ENCODE data around the gene MYO1D.
"Not testable (repeated sequence)": the region's sequence is repeated elsewhere in the genome, so short reads cannot be mapped to it uniquely, and the experiment has no call there.

Gene MYO1D

GRCh38 chr17:32648450-32648849, 228.5 kb downstream of the MYO1D start:
- peaks cover 18 to 20% of the 10 kb centered on the region in 2 donors for H3K9me3 Mint-ChIP-seq

GRCh38 chr17:32646941-32647340, 230.0 kb downstream of the MYO1D start:
- Mint-ChIP-seq H3K27me3 (no peaks in the 10 kb centered on the region), H3K4me1 (no peaks in the 10 kb centered on the region), H3K27ac (no peak overlapping the region), H3K9me3 (peaks cover 18 to 20% of the 10 kb centered on the region in 2 donors), H3K4me3 (no peak overlapping the region)
- DNase-seq (no peak), ATAC-seq (no peak)

More at GRCh38 chr17:32648450-32648849, 228.5 kb downstream of the MYO1D start:
- no peaks in the 10 kb centered on the region for H3K4me1 Mint-ChIP-seq
- no peak overlapping the region for H3K4me3 Mint-ChIP-seq
- H3K27me3 Mint-ChIP-seq, result no peaks in the 10 kb centered on the region
- DNase-seq, result no peak
- H3K27ac Mint-ChIP-seq, result no peak overlapping the region
- no peak for ATAC-seq

GRCh38 chr17:32641514-32641913, 235.4 kb downstream of the MYO1D start:
- H3K4me1 Mint-ChIP-seq, H3K9me3 Mint-ChIP-seq, H3K27me3 Mint-ChIP-seq, H3K4me3 Mint-ChIP-seq, ATAC-seq, DNase-seq, H3K27ac Mint-ChIP-seq: not testable (repeated sequence)

GRCh38 chr17:32636598-32637218, 240.2 kb downstream of the MYO1D start:
- DNase-seq (no peak), ATAC-seq (no peak)
- Mint-ChIP-seq H3K4me3 (no peak overlapping the region), H3K27ac (peak overlapping the region in 1 of 2 donors; percentile 16), H3K27me3 (no peaks in the 10 kb centered on the region), H3K4me1 (no peaks in the 10 kb centered on the region), H3K9me3 (peaks cover 0 to 4% of the 10 kb centered on the region in 2 donors)

- H3K27ac Mint-ChIP-seq, result no peak overlapping the region
Measured at GRCh38 chr17:32634167-32634566, 242.8 kb downstream of the MYO1D start.

GRCh38 chr17:32631341-32632096, 245.4 kb downstream of the MYO1D start:
- no peaks in the 10 kb centered on the region for H3K4me1 Mint-ChIP-seq
- H3K27me3 Mint-ChIP-seq, result no peaks in the 10 kb centered on the region
- no peaks in the 10 kb centered on the region for H3K9me3 Mint-ChIP-seq
- DNase-seq (no peak), ATAC-seq (no peak)
- H3K4me3 Mint-ChIP-seq, result no peak overlapping the region
- no peak overlapping the region for H3K27ac Mint-ChIP-seq

More at GRCh38 chr17:32634167-32634566, 242.8 kb downstream of the MYO1D start:
- Mint-ChIP-seq H3K9me3 (no peaks in the 10 kb centered on the region), H3K27me3 (no peaks in the 10 kb centered on the region), H3K4me3 (no peak overlapping the region), H3K4me1 (no peaks in the 10 kb centered on the region)
- ATAC-seq (no peak), DNase-seq (no peak)

- Mint-ChIP-seq H3K4me3 (no peak overlapping the region), H3K4me1 (no peaks in the 10 kb centered on the region), H3K27ac (peak overlapping the region in 1 of 2 donors; percentile 20), H3K27me3 (no peaks in the 10 kb centered on the region), H3K9me3 (no peaks in the 10 kb centered on the region)
- DNase-seq, result no peak
- no peak for ATAC-seq
Measured at GRCh38 chr17:32629563-32630190, 247.2 kb downstream of the MYO1D start.

- ATAC-seq (no peak), DNase-seq (no peak)
- H3K27ac Mint-ChIP-seq, result no peak overlapping the region
- H3K27me3 Mint-ChIP-seq, result no peaks in the 10 kb centered on the region
- no peak overlapping the region for H3K4me3 Mint-ChIP-seq
- H3K9me3 Mint-ChIP-seq, result no peaks in the 10 kb centered on the region
- H3K4me1 Mint-ChIP-seq, result no peaks in the 10 kb centered on the region
Measured at GRCh38 chr17:32628271-32629044, 248.5 kb downstream of the MYO1D start.

GRCh38 chr17:32627239-32627996, 249.5 kb downstream of the MYO1D start:
- H3K4me1 Mint-ChIP-seq, result no peaks in the 10 kb centered on the region
- H3K9me3 Mint-ChIP-seq, result no peaks in the 10 kb centered on the region
- no peaks in the 10 kb centered on the region for H3K27me3 Mint-ChIP-seq
- ATAC-seq, result no peak
- H3K4me3 Mint-ChIP-seq, result no peak overlapping the region
- H3K27ac Mint-ChIP-seq, result no peak overlapping the region
- DNase-seq, result no peak

- no peaks in the 10 kb centered on the region for H3K27me3 Mint-ChIP-seq
- no peak overlapping the region for H3K4me3 Mint-ChIP-seq
Measured at GRCh38 chr17:32626379-32626791, 250.5 kb downstream of the MYO1D start.

GRCh38 chr17:32625971-32626370, 251.0 kb downstream of the MYO1D start:
- Mint-ChIP-seq H3K9me3 (no peaks in the 10 kb centered on the region), H3K4me1 (no peaks in the 10 kb centered on the region), H3K27ac (no peak overlapping the region), H3K27me3 (no peaks in the 10 kb centered on the region), H3K4me3 (no peak overlapping the region)
- ATAC-seq (no peak), DNase-seq (no peak)

More at GRCh38 chr17:32626379-32626791, 250.5 kb downstream of the MYO1D start:
- no peaks in the 10 kb centered on the region for H3K4me1 Mint-ChIP-seq
- no peaks in the 10 kb centered on the region for H3K9me3 Mint-ChIP-seq
- DNase-seq (no peak), ATAC-seq (no peak)
- H3K27ac Mint-ChIP-seq, result peak overlapping the region in 1 of 2 donors; percentile 37

- no peak overlapping the region for H3K27ac Mint-ChIP-seq
- H3K4me3 Mint-ChIP-seq, result no peak overlapping the region
- ATAC-seq (no peak), DNase-seq (no peak)
- no peaks in the 10 kb centered on the region for H3K27me3 Mint-ChIP-seq
- no peaks in the 10 kb centered on the region for H3K9me3 Mint-ChIP-seq
- no peaks in the 10 kb centered on the region for H3K4me1 Mint-ChIP-seq
Measured at GRCh38 chr17:32623196-32623595, 253.7 kb downstream of the MYO1D start.

GRCh38 chr17:32622540-32622939, 254.4 kb downstream of the MYO1D start:
- Mint-ChIP-seq H3K27ac (no peak overlapping the region), H3K4me3 (no peak overlapping the region), H3K4me1 (no peaks in the 10 kb centered on the region), H3K9me3 (no peaks in the 10 kb centered on the region), H3K27me3 (no peaks in the 10 kb centered on the region)
- DNase-seq (no peak), ATAC-seq (no peak)

GRCh38 chr17:32621612-32622312, 255.2 kb downstream of the MYO1D start:
- H3K9me3 Mint-ChIP-seq, result no peaks in the 10 kb centered on the region
- peak overlapping the region in 1 of 2 donors; percentile 4 for H3K27ac Mint-ChIP-seq
- DNase-seq, result no peak
- no peaks in the 10 kb centered on the region for H3K4me1 Mint-ChIP-seq
- no peak overlapping the region for H3K4me3 Mint-ChIP-seq
- H3K27me3 Mint-ChIP-seq, result no peaks in the 10 kb centered on the region
- ATAC-seq, result no peak
